ENCODE measurements around the gene SHMT2. TPM values are rescaled to one million over a fixed set of nuclear protein-coding genes. Genes with fewer than 3 reads are reported as not detected.

SHMT2 gene
- total RNA-seq, 1 donor from 2014 or later, result 118 TPM

DNA sequence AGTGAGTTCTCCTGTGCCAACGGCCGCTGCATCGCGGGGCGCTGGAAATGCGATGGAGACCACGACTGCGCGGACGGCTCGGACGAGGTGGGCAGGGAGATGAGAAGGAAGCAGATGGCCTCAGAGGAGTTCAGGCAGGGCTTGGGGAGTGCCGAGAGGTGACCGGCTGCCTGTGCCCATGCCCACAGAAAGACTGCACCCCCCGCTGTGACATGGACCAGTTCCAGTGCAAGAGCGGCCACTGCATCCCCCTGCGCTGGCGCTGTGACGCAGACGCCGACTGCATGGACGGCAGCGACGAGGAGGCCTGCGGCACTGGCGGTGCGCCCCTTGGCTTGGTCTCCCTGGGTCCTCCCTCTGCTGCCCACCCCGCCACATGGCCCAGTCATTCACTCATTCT lies 26.3 kb upstream of the SHMT2 start:
- DNase-seq (ENCODE audit: low read depth), result no peak
- no peak overlapping the region for H3K4me3 ChIP-seq (ENCODE audit: low read depth, low read length)
- TF ChIP-seq CTCF (conservative IDR thresholded peaks at IDR 0.05; ENCODE audit: low read depth, low read length), result no peak

- no peak for TF ChIP-seq CTCF (conservative IDR thresholded peaks at IDR 0.05; ENCODE audit: low read depth, low read length)
These were observed 25.7 kb upstream of the SHMT2 start for GRCh38 chr12:57203791-57204190.

GRCh38 chr12:57204454-57204853 lies 25.1 kb upstream of the SHMT2 start:
- H3K4me3 ChIP-seq (ENCODE audit: low read depth, low read length), result no peak overlapping the region
- no peak for DNase-seq (ENCODE audit: low read depth)
- TF ChIP-seq CTCF (conservative IDR thresholded peaks at IDR 0.05; ENCODE audit: low read depth, low read length), result no peak

More at GRCh38 chr12:57203791-57204190, 25.7 kb upstream of the SHMT2 start:
- H3K4me3 ChIP-seq (ENCODE audit: low read depth, low read length), result no peak overlapping the region
- no peak for DNase-seq (ENCODE audit: low read depth)

DNA sequence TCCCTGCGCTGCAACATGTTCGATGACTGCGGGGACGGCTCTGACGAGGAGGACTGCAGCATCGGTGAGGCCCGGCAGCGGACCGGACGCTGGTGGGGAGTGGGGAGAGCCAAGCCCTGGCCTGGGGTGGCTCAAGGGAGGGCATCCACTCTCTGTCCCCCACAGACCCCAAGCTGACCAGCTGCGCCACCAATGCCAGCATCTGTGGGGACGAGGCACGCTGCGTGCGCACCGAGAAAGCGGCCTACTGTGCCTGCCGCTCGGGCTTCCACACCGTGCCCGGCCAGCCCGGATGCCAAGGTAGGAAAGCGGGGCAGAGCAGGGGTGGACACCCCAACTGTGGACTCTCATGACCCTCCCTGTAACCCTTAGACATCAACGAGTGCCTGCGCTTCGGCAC lies 24.3 kb upstream of the SHMT2 start:
- no peak overlapping the region for H3K4me3 ChIP-seq (ENCODE audit: low read depth, low read length)
- TF ChIP-seq CTCF (conservative IDR thresholded peaks at IDR 0.05; ENCODE audit: low read depth, low read length), result no peak
- no peak for DNase-seq (ENCODE audit: low read depth)

GRCh38 chr12:57205931-57206330 lies 23.6 kb upstream of the SHMT2 start:
- no peak overlapping the region for H3K4me3 ChIP-seq (ENCODE audit: low read depth, low read length)
- TF ChIP-seq CTCF (conservative IDR thresholded peaks at IDR 0.05; ENCODE audit: low read depth, low read length), result no peak
- DNase-seq (ENCODE audit: low read depth), result no peak

DNA sequence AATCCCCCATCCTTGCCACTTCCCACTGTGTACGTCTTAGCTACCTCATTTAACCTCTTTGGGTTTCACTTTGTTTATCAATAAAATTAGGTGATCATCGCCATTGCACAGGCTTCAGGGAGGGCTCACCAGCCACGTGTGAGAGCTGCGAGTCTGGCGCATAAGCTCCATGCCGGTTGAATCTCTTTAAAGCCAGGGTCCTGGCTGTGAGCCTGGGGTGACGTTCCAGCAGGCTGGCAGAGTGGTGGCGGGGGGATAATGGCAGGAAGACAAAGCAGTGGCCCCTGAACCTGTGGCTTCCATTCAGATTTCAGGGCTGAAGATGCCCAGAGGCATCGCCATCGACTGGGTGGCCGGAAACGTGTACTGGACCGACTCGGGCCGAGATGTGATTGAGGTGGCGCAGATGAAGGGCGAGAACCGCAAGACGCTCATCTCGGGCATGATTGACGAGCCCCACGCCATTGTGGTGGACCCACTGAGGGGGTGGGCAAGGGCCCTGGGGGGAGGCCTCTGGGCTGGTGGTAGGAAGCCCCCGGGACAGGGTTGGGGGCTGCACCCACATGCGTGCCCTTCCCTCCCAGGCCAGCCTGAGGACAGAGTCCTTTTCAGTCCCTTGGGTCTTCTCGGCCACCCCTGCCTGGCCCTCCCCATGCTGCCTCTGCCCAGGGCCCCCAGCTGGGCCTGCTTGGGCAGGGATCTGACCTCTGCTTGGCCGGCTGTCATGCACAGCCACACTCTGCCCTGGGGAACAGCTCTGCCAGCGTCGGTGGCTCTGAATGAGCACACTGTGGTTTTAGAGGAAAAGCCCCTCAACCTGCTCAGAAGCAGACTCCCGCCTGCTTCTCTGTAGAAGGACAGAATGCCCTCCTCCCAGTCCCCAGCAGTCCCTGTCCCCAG lies 21.5 kb upstream of the SHMT2 start:
- no peak overlapping the region for H3K4me3 ChIP-seq (ENCODE audit: low read depth, low read length)
- no peak for DNase-seq (ENCODE audit: low read depth)
- TF ChIP-seq CTCF (conservative IDR thresholded peaks at IDR 0.05; ENCODE audit: low read depth, low read length), result no peak
